Lung (tissue), 12 donors: Measurements from ENCODE around the gene MAPKBP1. TPM values are rescaled to one million over a fixed set of nuclear protein-coding genes. Genes with fewer than 3 reads are reported as not detected.

Source experiments
- ATAC-seq: fragments of 200-7000 bp; cut with Tn5 transposase; one replicate; pipeline ENCODE4 v1.9.1; 2020; ENCODE audit warnings: moderate number of reproducible peaks; ENCODE audit not compliant: insufficient read depth, low FRiP score
- DNase-seq, 3 donors: peaks; one replicate each; pipeline ENCODE4 v3.0.0-alpha.2; 2013 to 2017
- H3K27ac ChIP-seq, 2 donors: one replicate each; pipeline ENCODE4 v1.5.1; 2013; ENCODE audit warnings: mild to moderate bottlenecking in 2 of 2, moderate library complexity in 2 of 2, control low read depth in 1 of 2, inconsistent platforms in 1 of 2, low read depth in 1 of 2, low read length in 1 of 2
- H3K27me3 ChIP-seq, 3 donors: one replicate each; pipeline ENCODE4 v1.5.1; 2013; ENCODE audit warnings: low read length in 2 of 3; ENCODE audit not compliant: control insufficient read depth in 3 of 3, insufficient read depth in 3 of 3
- H3K36me3 ChIP-seq, 4 donors: one replicate each; pipeline ENCODE4 v1.5.1; 2013; ENCODE audit warnings: low read length in 4 of 4, mild to moderate bottlenecking in 1 of 4, moderate library complexity in 1 of 4; ENCODE audit not compliant: control insufficient read depth in 4 of 4, insufficient read depth in 4 of 4
- H3K4me1 ChIP-seq, 5 donors: one replicate each; pipeline ENCODE4 v1.5.1; 2013; ENCODE audit warnings: low read length in 5 of 5, mild to moderate bottlenecking in 2 of 5, moderate library complexity in 1 of 5; ENCODE audit not compliant: control insufficient read depth in 5 of 5, insufficient read depth in 5 of 5
- H3K4me3 ChIP-seq: one replicate; pipeline ENCODE4 v1.5.1; 2013; ENCODE audit warnings: mild to moderate bottlenecking, control low read depth, moderate library complexity
- H3K9ac ChIP-seq, 2 donors: one replicate each; pipeline ENCODE4 v1.5.1; 2013; ENCODE audit warnings: low read length in 2 of 2, control low read depth in 1 of 2; ENCODE audit not compliant: insufficient read depth in 1 of 2
- H3K9me3 ChIP-seq, 4 donors: one replicate each; pipeline ENCODE4 v1.5.1; 2013; ENCODE audit warnings: low read length in 3 of 4, mild to moderate bottlenecking in 1 of 4, moderate library complexity in 1 of 4; ENCODE audit not compliant: control insufficient read depth in 4 of 4, insufficient read depth in 3 of 4
- WGBS, 2 donors: extraction: QIAGEN DNeasy Blood & Tissue Kit; methylation state at CpG; one replicate each; pipeline ENCODE4 v1.1.7; 2013; 5-methylcytosine and 5-hydroxymethylcytosine counted together
- polyA plus RNA-seq, 2 donors: library from polyadenylated mRNA; stranded (reverse); fragments of 200-250 nt; gene quantifications; one replicate each; pipeline ENCODE4 v1.2.1, GENCODE V29; 2013
- total RNA-seq, 2 donors: library from RNA; depleted of rRNA in 1 of 2; stranded (reverse); fragments of >200 nt in 1 of 2; gene quantifications; one replicate each; pipeline ENCODE4 v1.2.1, GENCODE V29; 2014 to 2021
- TF ChIP-seq, protein P1 (sequence below): IDR thresholded peaks from 2 replicates; pipeline ENCODE4 v1.5.1; 2012; ENCODE audit warnings: mild to moderate bottlenecking; ENCODE audit errors: control extremely low read depth, extremely low read depth
- donor health status: control.
- donor health status: control.
- donor health status: Bipolar disorder and iron deficiency.
- donor health status: healthy.
- donor health status: DM: yes; HTN: yes; CAD: no.

Gene MAPKBP1
- total and polyA plus RNA-seq, 4 donors, result 7.2 to 25.7 (median 16.4) TPM

DNA sequence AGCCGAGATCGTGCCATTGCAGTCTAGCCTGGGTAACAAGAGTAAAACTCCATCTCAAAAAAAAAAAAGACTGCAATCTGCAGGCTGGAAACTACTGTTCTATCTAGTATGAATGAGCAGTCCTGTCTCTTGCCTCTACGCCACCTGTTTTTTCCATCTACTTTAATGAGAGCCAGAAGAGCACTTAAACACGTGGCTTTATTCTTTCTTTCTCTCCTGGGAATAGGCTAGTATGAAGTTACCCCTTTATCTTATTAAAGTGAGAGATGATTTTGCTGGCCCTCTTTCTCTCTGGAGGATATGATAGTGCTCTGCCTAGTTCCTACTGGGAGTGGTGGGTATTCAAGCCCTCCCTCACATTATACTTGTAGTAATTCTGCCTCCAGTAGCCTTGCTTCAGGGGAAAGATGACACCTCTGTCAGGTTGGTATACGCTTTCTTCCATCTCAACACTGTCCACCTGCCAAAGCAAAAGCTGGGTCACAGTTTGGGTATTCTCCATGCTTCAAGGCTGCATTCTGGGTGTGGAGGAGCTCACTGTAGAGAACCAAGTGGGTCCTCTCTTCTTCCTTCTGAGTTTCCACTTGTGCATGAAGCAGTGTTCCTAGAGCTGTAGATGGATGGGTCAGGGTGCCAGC lies 17.8 kb downstream of the MAPKBP1 start:
- Histone ChIP-seq H3K9ac (no peak overlapping the region), H3K9me3 (no peaks in the 10 kb centered on the region), H3K27ac (no peak overlapping the region), H3K4me3 (no peak overlapping the region), H3K36me3 (no peaks in the 10 kb centered on the region), H3K27me3 (no peaks in the 10 kb centered on the region), H3K4me1 (peaks cover 12 to 33% (median 20%) of the 10 kb centered on the region in 5 donors)
- ATAC-seq, result no peak
- WGBS, 2 donors, result 88 to 91% methylated on average over 5 of the region's 5 CpGs
- TF ChIP-seq, protein P1, sequence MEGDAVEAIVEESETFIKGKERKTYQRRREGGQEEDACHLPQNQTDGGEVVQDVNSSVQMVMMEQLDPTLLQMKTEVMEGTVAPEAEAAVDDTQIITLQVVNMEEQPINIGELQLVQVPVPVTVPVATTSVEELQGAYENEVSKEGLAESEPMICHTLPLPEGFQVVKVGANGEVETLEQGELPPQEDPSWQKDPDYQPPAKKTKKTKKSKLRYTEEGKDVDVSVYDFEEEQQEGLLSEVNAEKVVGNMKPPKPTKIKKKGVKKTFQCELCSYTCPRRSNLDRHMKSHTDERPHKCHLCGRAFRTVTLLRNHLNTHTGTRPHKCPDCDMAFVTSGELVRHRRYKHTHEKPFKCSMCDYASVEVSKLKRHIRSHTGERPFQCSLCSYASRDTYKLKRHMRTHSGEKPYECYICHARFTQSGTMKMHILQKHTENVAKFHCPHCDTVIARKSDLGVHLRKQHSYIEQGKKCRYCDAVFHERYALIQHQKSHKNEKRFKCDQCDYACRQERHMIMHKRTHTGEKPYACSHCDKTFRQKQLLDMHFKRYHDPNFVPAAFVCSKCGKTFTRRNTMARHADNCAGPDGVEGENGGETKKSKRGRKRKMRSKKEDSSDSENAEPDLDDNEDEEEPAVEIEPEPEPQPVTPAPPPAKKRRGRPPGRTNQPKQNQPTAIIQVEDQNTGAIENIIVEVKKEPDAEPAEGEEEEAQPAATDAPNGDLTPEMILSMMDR, result no peak
- DNase-seq, result no peak

GRCh38 chr15:41794081-41794480 lies 19.8 kb downstream of the MAPKBP1 start:
- Histone ChIP-seq H3K9me3 (no peaks in the 10 kb centered on the region), H3K27ac (no peak overlapping the region), H3K4me3 (no peak overlapping the region), H3K9ac (no peak overlapping the region), H3K36me3 (no peaks in the 10 kb centered on the region), H3K4me1 (peaks cover 12 to 31% (median 23%) of the 10 kb centered on the region in 5 donors), H3K27me3 (no peaks in the 10 kb centered on the region)
- ATAC-seq (no peak), DNase-seq (no peak)
- TF ChIP-seq, protein P1, result no peak
- 85 to 88% methylated on average over 4 of the region's 4 CpGs for WGBS, 2 donors

DNA sequence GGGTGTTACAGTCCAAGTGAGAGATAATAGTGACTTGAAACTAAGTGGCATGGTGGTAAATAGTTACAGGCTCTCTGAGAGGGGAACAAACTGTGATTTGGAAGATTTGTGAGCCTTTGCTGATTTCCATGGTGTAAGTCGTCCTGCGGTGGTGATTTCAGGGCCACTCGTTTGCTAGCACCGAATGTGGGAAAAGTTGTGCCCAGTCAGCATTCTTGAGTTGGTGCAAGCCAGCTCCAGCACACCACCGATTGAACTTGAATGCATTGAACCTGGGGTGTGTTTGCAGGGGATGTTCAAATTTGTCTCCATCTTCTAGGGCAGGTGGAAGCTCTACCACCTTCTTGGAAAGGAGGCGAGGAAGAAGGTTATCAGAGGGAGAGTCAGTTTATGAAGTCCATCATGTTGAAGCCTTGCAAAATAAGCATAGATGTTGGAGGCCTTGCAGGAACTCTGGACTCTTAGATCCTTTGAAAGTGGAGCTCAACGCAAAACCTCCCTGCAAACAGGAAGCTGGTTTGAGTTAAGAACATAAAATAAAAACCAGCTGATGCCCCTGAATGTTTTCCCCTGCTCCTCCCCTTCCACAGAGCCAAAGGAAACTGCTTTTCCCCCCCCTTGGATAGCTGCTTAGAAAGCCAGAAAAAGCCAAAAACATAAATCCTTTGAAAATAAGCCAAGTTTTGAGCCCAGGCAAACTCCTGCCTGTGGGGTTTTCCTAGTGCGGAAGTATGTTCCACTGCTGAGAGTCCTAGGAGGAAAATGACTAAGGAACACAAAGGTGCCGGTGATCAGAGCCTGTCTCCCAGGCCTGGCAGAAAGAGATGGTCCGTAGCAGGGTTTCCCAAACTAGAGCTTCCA lies 21.9 kb downstream of the MAPKBP1 start:
- Histone ChIP-seq H3K27me3 (no peaks in the 10 kb centered on the region), H3K27ac (peak overlapping the region in 1 of 2 donors; percentile 38), H3K36me3 (peaks cover 0 to 6% (median 0%) of the 10 kb centered on the region in 4 donors), H3K4me3 (no peak overlapping the region), H3K4me1 (peaks cover 11 to 19% (median 13%) of the 10 kb centered on the region in 5 donors), H3K9me3 (no peaks in the 10 kb centered on the region), H3K9ac (peak overlapping the region in 1 of 2 donors; percentile 78)
- peak; percentile 50 to 90 (median 79) for DNase-seq
- WGBS, 2 donors, result 62 to 63% methylated on average over 10 of the region's 10 CpGs
- ATAC-seq, result no peak
- TF ChIP-seq, protein P1, result no peak
